Endothelial cell of umbilical vein (primary cell): ENCODE measurements around the gene GRAMD4. TPM values are rescaled to one million over a fixed set of nuclear protein-coding genes. Genes with fewer than 3 reads are reported as not detected.

Source experiments
- BruUV-seq: library from RNA; stranded (reverse); fragments of 400-500 nt; replicated peaks from 2 replicates; lab custom pipeline; 2021; lab: Mats Ljungman, UMichigan
- CTCF ChIA-PET: fragments of 300-600, 350-600 bp; sonication (Branson Sonifier 250); formaldehyde crosslinking; loops from one replicate; lab custom pipeline; 2021; ENCODE audit warnings: antibody characterized with exemption, inconsistent platforms; lab: Charles Lee
- POLR2A ChIA-PET: fragments of 300-600, 350-600 bp; sonication (Branson Sonifier 250); formaldehyde crosslinking; loops from one replicate; lab custom pipeline; 2021; ENCODE audit warnings: antibody characterized with exemption, inconsistent platforms; lab: Charles Lee
- DNase-seq: peaks from one replicate; pipeline ENCODE4 v3.0.0-alpha.2; 2011; ENCODE audit warnings: low read depth, low spot score
- FAIRE-seq: peaks from 2 replicates; lab custom pipeline; 2011; peaks lifted over from hg19 to GRCh38; lab: Jason Lieb, UNC
- H2AFZ ChIP-seq: 2 replicates; pipeline ENCODE4 v1.6.0; 2012; ENCODE audit warnings: low read depth, low read length, control low read depth, inconsistent platforms
- H3K27ac ChIP-seq: 2 replicates; pipeline ENCODE4 v1.5.1; 2011; ENCODE audit warnings: low read depth, mild to moderate bottlenecking, control low read depth, low read length, moderate library complexity; ENCODE audit not compliant: insufficient read depth
- H3K27me3 ChIP-seq, 2 experiments: 2 replicates each; pipeline versions ENCODE4 v1.6.0 to v1.6.1; 2011; ENCODE audit warnings: low read length in 2 of 2, mixed read lengths in 1 of 2; ENCODE audit not compliant: control insufficient read depth in 2 of 2, insufficient read depth in 2 of 2
- H3K36me3 ChIP-seq, 2 experiments: 2 replicates in 1 of 2; 3 replicates in 1 of 2; pipeline ENCODE4 v1.5.1; 2011; ENCODE audit warnings: low read length in 2 of 2, mild to moderate bottlenecking in 1 of 2, moderate library complexity in 1 of 2; ENCODE audit not compliant: control insufficient read depth in 2 of 2, insufficient read depth in 2 of 2; ENCODE audit errors: extremely low read depth in 1 of 2
- H3K4me1 ChIP-seq: 3 replicates; pipeline ENCODE4 v1.5.1; 2011; ENCODE audit warnings: mild to moderate bottlenecking, low read length; ENCODE audit not compliant: control insufficient read depth, insufficient read depth; ENCODE audit errors: extremely low read depth
- H3K4me2 ChIP-seq: 2 replicates; pipeline ENCODE4 v1.6.1; 2011; ENCODE audit warnings: low read length, control low read depth, mixed read lengths; ENCODE audit not compliant: insufficient read depth
- H3K4me3 ChIP-seq, 3 experiments: fragments of 200-600 bp in 1 of 3; sonication (generic), shearing (Covaris generic) in 1 of 3; replicated peaks in 1 of 3; 2 replicates each; pipeline ENCODE4 v1.5.1; 2011 to 2016; ENCODE audit warnings: control low read depth in 3 of 3, low read length in 3 of 3, mild to moderate bottlenecking in 2 of 3, inconsistent platforms in 1 of 3, low read depth in 1 of 3, moderate library complexity in 1 of 3; ENCODE audit not compliant: insufficient read depth in 1 of 3
- H3K79me2 ChIP-seq: 2 replicates; pipeline ENCODE4 v1.6.0; 2012; ENCODE audit warnings: low read length, inconsistent platforms; ENCODE audit not compliant: control insufficient read depth, insufficient read depth
- H3K9ac ChIP-seq: replicated peaks from 2 replicates; pipeline ENCODE3; 2011; ENCODE audit warnings: low read length, control low read depth; ENCODE audit not compliant: insufficient read depth; ENCODE audit errors: extremely low read depth
- H3K9me1 ChIP-seq: replicated peaks from 3 replicates; pipeline ENCODE4 v1.6.0; 2011; ENCODE audit warnings: mild to moderate bottlenecking, low read length; ENCODE audit not compliant: control insufficient read depth, insufficient read depth; ENCODE audit errors: extremely low read depth
- H3K9me3 ChIP-seq: replicated peaks from 2 replicates; pipeline ENCODE4 v1.5.1; 2012; ENCODE audit warnings: low read length, inconsistent platforms; ENCODE audit not compliant: control insufficient read depth, insufficient read depth
- H4K20me1 ChIP-seq: replicated peaks from 2 replicates; pipeline ENCODE3; 2011; ENCODE audit warnings: mild to moderate bottlenecking, low read length; ENCODE audit not compliant: control insufficient read depth, insufficient read depth; ENCODE audit errors: extremely low read depth
- MYC ChIP-seq: IDR thresholded peaks from one replicate; pipeline ENCODE4 v1.6.1; 2011; ENCODE audit warnings: mild to moderate bottlenecking, low read depth, low read length
- POLR2A ChIP-seq: IDR thresholded peaks from 2 replicates; pipeline ENCODE4 v1.6.1; 2012; ENCODE audit warnings: low read depth, mild to moderate bottlenecking, control low read depth, low read length
- POLR2AphosphoS5 ChIP-seq: IDR thresholded peaks from 2 replicates; pipeline ENCODE4 v1.6.1; 2012; ENCODE audit warnings: low read depth, mild to moderate bottlenecking, control low read depth, low read length, moderate library complexity; ENCODE audit not compliant: insufficient read depth
- dilution Hi-C: fragments of 300-500 bp; cut with MboI; formaldehyde crosslinking; loops from one replicate; pipeline ENCODE4 v1.15.0; 2019; ENCODE audit warnings: low sequenced_read_pairs; ENCODE audit not compliant: extremely low pct_ligation_motif_present
- intact Hi-C: fragments of 100-400 bp; cut with micrococcal nuclease; formaldehyde crosslinking; loops from one replicate; pipeline ENCODE4 v1.10.0; 2022
- polyA plus RNA-seq, 4 experiments: library from polyadenylated mRNA; depleted of rRNA in 3 of 4; stranded (reverse) in 3 of 4; unstranded in 1 of 4; fragments of >200 nt; gene quantifications; 2 replicates each; pipeline versions ENCODE4 v1.2.1 to v1.2.3, GENCODE V29; 2011 to 2012; ENCODE audit warnings: missing spikeins in 1 of 4
- total RNA-seq: library from RNA; stranded (reverse); gene quantifications from 2 replicates; pipeline ENCODE4 v1.2.3, GENCODE V29; 2021
- TF ChIP-seq, protein P1 (sequence below), 2 donors: IDR thresholded peaks; 1 replicate in 1 of 2; 2 replicates in 1 of 2; pipeline ENCODE4 v1.5.1; 2011; ENCODE audit warnings: low read length in 2 of 2, mild to moderate bottlenecking in 2 of 2, moderate library complexity in 2 of 2, control low read depth in 1 of 2, inconsistent platforms in 1 of 2, low read depth in 1 of 2; ENCODE audit not compliant: insufficient read depth in 1 of 2; ENCODE audit errors: extremely low read depth in 1 of 2

Gene GRAMD4
- total and polyA plus RNA-seq, 2 donors (not counting 3 experiments of a cell fraction or from before 2014, with no cell fraction given), result 5.9 to 14.8 TPM

DNA sequence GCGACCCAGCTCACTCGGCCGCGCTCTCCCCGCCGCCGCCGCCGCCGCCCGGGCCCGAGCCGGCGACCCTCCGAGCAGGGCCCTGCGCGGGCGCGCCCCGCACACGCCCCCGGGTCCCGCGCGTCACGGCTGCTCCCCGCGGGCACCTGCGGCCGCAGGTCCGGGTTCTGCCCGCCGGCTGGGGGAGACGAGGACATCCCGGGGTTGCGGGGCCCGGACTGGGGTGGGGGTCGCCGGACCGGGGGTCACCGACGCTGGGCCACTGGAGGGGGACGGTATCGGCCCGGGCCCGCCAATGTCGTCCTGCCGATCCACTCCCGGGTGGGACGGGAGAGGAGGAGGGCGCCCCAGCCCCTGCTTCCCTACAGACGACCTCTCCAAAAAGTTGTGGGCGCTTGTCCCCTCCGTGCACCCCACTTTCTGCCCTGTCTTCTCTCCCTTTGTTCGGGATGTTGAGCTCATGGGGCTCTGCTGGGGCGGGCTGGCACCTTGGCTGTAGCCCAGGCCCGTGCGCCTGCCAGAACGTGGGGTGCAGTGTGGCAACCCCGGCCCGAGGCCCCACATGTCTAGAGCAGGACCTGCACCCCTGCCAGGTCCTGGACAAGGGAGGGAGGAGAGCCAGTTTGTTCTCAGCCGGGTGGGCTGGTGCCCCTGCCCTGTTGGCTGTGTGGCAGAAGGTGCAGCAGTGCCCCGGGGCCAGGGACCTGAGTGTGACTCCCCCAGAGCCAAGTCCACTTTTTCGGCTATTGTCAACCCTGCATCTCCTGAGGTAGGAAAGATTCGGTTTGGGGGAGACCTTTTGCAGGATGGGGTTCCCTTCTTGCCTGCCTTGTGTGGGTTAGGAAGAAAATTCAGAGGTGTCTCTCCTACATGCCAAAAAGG, 42.6 kb upstream of the GRAMD4 start:
- ChIA-PET POLR2A (no interaction called here), CTCF (interaction anchor here (0.6 kb wide), 1 partner anchor 210 kb away, joined by 3 read pairs; no protein-coding TSS in a partner anchor)
- Histone ChIP-seq H4K20me1 (no peaks in the 10 kb centered on the region), H3K36me3 (no peaks in the 10 kb centered on the region), H3K9ac (no peak overlapping the region), H3K79me2 (no peaks in the 10 kb centered on the region), H3K4me2 (peak overlapping the region; percentile 70), H3K9me3 (no peaks in the 10 kb centered on the region), H3K27ac (no peak overlapping the region), H3K27me3 (no peaks in the 10 kb centered on the region), H3K4me1 (peaks cover 19% of the 10 kb centered on the region), H3K4me3 (peak overlapping the region; percentile 32 to 56 (median 45)), H3K9me1 (no peaks in the 10 kb centered on the region), H2AFZ (peak overlapping the region; percentile 74)
- no peak for DNase-seq
- BruUV-seq, result no TSS peak
- TF ChIP-seq, protein P1, sequence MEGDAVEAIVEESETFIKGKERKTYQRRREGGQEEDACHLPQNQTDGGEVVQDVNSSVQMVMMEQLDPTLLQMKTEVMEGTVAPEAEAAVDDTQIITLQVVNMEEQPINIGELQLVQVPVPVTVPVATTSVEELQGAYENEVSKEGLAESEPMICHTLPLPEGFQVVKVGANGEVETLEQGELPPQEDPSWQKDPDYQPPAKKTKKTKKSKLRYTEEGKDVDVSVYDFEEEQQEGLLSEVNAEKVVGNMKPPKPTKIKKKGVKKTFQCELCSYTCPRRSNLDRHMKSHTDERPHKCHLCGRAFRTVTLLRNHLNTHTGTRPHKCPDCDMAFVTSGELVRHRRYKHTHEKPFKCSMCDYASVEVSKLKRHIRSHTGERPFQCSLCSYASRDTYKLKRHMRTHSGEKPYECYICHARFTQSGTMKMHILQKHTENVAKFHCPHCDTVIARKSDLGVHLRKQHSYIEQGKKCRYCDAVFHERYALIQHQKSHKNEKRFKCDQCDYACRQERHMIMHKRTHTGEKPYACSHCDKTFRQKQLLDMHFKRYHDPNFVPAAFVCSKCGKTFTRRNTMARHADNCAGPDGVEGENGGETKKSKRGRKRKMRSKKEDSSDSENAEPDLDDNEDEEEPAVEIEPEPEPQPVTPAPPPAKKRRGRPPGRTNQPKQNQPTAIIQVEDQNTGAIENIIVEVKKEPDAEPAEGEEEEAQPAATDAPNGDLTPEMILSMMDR (IDR thresholded peaks at IDR 0.05; ENCODE audit: extremely low read depth in 1 of 2, insufficient read depth in 1 of 2, low read depth in 1 of 2, low read length in 2 of 2), result no peak
- no peak for TF ChIP-seq POLR2AphosphoS5
- dilution Hi-C loops, result no loop called here
- intact Hi-C loops, result no loop called here
- FAIRE-seq, result no peak

DNA sequence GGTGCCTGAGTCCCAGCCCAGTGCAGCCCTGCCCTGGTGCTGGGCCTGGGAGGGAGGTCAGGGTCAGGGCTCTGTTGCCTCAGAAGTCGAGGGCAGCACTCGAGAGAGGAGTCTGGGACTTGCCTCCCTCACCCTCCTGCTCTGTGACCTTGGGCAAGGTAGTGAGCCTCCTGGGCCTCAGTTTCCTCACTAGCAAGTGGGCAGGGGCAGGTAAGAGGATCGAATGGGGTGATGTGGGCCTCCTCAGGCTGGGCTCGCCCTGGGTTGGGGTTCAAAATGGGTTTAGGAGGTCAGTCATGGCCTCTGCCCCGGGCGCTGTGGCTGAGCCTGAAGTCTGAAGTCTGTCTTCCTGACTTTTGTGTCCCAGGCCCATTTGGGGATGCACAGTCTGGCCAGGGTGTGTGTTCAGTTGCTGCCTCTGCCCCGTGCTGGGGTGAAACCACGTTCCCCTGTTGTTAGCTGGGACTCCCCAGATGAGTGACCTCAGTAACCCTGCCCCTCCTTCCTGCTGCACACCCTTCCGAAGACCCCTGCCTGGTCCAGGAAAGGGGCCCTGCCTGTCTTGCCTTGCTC, 41.8 kb upstream of the GRAMD4 start:
- Histone ChIP-seq H3K9ac (no peak overlapping the region), H3K4me2 (peak overlapping the region; percentile 70), H4K20me1 (no peaks in the 10 kb centered on the region), H3K27ac (no peak overlapping the region), H3K4me3 (no peak overlapping the region), H3K9me1 (no peaks in the 10 kb centered on the region), H3K9me3 (no peaks in the 10 kb centered on the region), H3K36me3 (no peaks in the 10 kb centered on the region), H3K79me2 (no peaks in the 10 kb centered on the region), H2AFZ (no peak overlapping the region), H3K27me3 (no peaks in the 10 kb centered on the region), H3K4me1 (peaks cover 19% of the 10 kb centered on the region)
- ChIA-PET POLR2A (no interaction called here), CTCF (interaction anchor here (0.6 kb wide), 1 partner anchor 211 kb away, joined by 3 read pairs; no protein-coding TSS in a partner anchor)
- DNase-seq (no peak), FAIRE-seq (no peak)
- dilution Hi-C loops (no loop called here), intact Hi-C loops (no loop called here)
- TF ChIP-seq POLR2A, result no peak
- no peak for TF ChIP-seq MYC
- BruUV-seq, result no TSS peak
